ENCODE data around the gene GFI1.

GFI1 gene

DNA sequence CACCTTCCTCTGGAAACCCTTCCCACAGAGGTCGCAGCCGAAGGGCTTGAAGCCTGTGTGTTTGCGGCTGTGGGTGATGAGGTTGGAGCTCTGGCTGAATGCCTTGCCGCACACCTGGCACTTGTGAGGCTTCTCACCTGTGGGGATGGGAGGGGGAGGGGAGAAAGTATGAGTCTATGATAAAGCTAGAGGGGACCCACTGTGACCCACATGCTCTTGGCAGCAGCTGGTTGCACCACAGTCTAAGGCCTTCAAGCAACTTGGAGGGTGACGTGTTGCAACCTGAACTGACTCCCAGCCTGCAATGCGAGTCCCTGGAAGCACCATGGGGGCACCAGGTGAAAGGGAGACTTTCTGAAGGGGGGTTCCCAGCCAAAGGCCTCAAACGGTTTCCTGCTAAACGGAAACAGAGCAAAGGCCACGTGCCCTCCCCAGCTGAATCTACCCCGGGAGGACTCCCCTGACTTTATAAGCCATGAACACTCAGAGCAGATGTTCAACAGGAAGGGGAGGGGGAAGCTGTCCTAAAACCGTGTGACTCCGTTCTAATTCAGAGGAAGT lies 10.6 kb downstream of the GFI1 start:
- H3K4me1 ChIP-seq (ENCODE audit: insufficient read depth, poor library complexity, severe bottlenecking): no peaks in the 10 kb centered on the region
- H3K4me3 ChIP-seq (ENCODE audit: severe bottlenecking): no peak overlapping the region
- no peak; the same call in 2 of the 3 replicates for ATAC-seq (ENCODE audit: low read depth)
- H3K27me3 ChIP-seq (ENCODE audit: insufficient read depth, poor library complexity, severe bottlenecking): peaks cover 29% of the 10 kb centered on the region
- TF ChIP-seq, protein P1, sequence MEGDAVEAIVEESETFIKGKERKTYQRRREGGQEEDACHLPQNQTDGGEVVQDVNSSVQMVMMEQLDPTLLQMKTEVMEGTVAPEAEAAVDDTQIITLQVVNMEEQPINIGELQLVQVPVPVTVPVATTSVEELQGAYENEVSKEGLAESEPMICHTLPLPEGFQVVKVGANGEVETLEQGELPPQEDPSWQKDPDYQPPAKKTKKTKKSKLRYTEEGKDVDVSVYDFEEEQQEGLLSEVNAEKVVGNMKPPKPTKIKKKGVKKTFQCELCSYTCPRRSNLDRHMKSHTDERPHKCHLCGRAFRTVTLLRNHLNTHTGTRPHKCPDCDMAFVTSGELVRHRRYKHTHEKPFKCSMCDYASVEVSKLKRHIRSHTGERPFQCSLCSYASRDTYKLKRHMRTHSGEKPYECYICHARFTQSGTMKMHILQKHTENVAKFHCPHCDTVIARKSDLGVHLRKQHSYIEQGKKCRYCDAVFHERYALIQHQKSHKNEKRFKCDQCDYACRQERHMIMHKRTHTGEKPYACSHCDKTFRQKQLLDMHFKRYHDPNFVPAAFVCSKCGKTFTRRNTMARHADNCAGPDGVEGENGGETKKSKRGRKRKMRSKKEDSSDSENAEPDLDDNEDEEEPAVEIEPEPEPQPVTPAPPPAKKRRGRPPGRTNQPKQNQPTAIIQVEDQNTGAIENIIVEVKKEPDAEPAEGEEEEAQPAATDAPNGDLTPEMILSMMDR (IDR thresholded peaks at IDR 0.05; ENCODE audit: poor library complexity, severe bottlenecking): no peak
- H3K36me3 ChIP-seq (ENCODE audit: low read depth): no peaks in the 10 kb centered on the region
- H3K27ac ChIP-seq (ENCODE audit: poor library complexity, severe bottlenecking): no peak overlapping the region
- H3K9me3 ChIP-seq (ENCODE audit: severe bottlenecking): no peaks in the 10 kb centered on the region
- DNase-seq (ENCODE audit: low spot score): no peak

DNA sequence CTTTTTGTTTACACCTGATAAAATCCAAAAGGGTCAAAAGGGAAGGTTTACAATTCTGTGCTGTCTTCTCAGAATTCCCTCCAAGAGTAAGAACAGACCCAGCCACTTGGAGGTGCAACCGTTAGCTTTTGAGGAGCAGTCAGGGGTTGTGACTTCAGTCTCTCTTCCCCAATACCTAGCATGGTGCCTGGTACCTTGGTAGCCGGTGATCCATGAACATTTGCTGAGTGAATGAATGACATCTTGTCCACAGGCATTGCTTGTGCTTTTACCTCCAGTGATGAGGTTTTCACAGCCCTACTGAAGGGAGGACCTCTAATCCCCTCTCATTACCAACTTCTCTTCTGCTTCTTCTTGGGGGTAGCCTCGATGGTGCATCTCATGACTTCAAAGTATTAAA lies 11.7 kb downstream of the GFI1 start:
- no peak for DNase-seq (ENCODE audit: low spot score)
- H3K27me3 ChIP-seq (ENCODE audit: insufficient read depth, poor library complexity, severe bottlenecking): peaks cover 18% of the 10 kb centered on the region

GRCh38 chr1:92473781-92474495 lies 12.8 kb downstream of the GFI1 start:
- TF ChIP-seq, protein P1 (IDR thresholded peaks at IDR 0.05; ENCODE audit: poor library complexity, severe bottlenecking): no peak

More for the DNA sequence above, 11.7 kb downstream of the GFI1 start:
- H3K9me3 ChIP-seq (ENCODE audit: severe bottlenecking): no peaks in the 10 kb centered on the region
- no peak overlapping the region for H3K27ac ChIP-seq (ENCODE audit: poor library complexity, severe bottlenecking)
- TF ChIP-seq, protein P1 (IDR thresholded peaks at IDR 0.05; ENCODE audit: poor library complexity, severe bottlenecking): no peak
- ATAC-seq (ENCODE audit: low read depth): no peak
- no peak overlapping the region for H3K4me3 ChIP-seq (ENCODE audit: severe bottlenecking)
- H3K4me1 ChIP-seq (ENCODE audit: insufficient read depth, poor library complexity, severe bottlenecking): no peaks in the 10 kb centered on the region
- H3K36me3 ChIP-seq (ENCODE audit: low read depth): no peaks in the 10 kb centered on the region

DNA sequence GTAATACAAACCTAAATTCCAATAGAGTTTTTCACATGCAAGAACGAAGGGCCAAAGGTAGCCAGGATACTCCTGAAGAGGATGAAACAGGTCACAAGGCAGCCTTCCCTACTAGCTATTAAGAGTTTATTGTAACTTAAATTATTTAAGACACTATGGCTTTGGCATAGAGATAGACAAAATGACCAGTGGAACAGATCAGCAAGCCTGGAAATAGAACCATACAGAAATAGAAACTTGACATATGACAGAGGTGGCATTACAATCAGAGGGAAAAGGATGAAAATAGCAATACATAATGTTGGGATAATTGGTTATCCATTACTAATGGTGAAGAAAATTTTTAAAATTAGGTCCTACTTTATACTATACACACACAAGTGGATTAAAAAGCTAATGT lies 16.5 kb downstream of the GFI1 start:
- H3K4me3 ChIP-seq (ENCODE audit: severe bottlenecking): no peak overlapping the region
- ATAC-seq (ENCODE audit: low read depth) (no peak), DNase-seq (ENCODE audit: low spot score) (no peak)
- H3K4me1 ChIP-seq (ENCODE audit: insufficient read depth, poor library complexity, severe bottlenecking): no peaks in the 10 kb centered on the region
- H3K9me3 ChIP-seq (ENCODE audit: severe bottlenecking): no peaks in the 10 kb centered on the region
- H3K27me3 ChIP-seq (ENCODE audit: insufficient read depth, poor library complexity, severe bottlenecking): no peaks in the 10 kb centered on the region
- no peak overlapping the region for H3K27ac ChIP-seq (ENCODE audit: poor library complexity, severe bottlenecking)
- no peaks in the 10 kb centered on the region for H3K36me3 ChIP-seq (ENCODE audit: low read depth)
- TF ChIP-seq, protein P1 (IDR thresholded peaks at IDR 0.05; ENCODE audit: poor library complexity, severe bottlenecking): no peak

More at GRCh38 chr1:92473781-92474495, 12.8 kb downstream of the GFI1 start:
- DNase-seq (ENCODE audit: low spot score): no peak
- Histone ChIP-seq H3K4me1 (ENCODE audit: insufficient read depth, poor library complexity, severe bottlenecking) (no peaks in the 10 kb centered on the region), H3K27ac (ENCODE audit: poor library complexity, severe bottlenecking) (no peak overlapping the region), H3K27me3 (ENCODE audit: insufficient read depth, poor library complexity, severe bottlenecking) (peaks cover 7% of the 10 kb centered on the region), H3K36me3 (ENCODE audit: low read depth) (no peaks in the 10 kb centered on the region), H3K9me3 (ENCODE audit: severe bottlenecking) (no peaks in the 10 kb centered on the region), H3K4me3 (ENCODE audit: severe bottlenecking) (no peak overlapping the region)
- no peak for ATAC-seq (ENCODE audit: low read depth)

All from RWPE2 (cell line).